NB4 (cell line): ENCODE data around the gene PLA2G3.

Experiments
- CTCF ChIP-seq: IDR thresholded peaks from one replicate; pipeline ENCODE4 v1.5.1; 2012; ENCODE audit warnings: low read depth, low read length
- MYC ChIP-seq: IDR thresholded peaks from 2 replicates; pipeline ENCODE4 v1.6.1; 2011; ENCODE audit warnings: low read depth, low read length
- POLR2A ChIP-seq: IDR thresholded peaks from 2 replicates; pipeline ENCODE4 v1.6.1; 2011; ENCODE audit warnings: mild to moderate bottlenecking; ENCODE audit not compliant: insufficient read length; ENCODE audit errors: extremely low read depth
- TF ChIP-seq, protein P1 (sequence below): IDR thresholded peaks from 2 replicates; pipeline ENCODE4 v1.6.1; 2011; ENCODE audit warnings: low read depth, low read length

GRCh38 chr22:31141551-31141950, 1.2 kb upstream of the PLA2G3 start:
- TF ChIP-seq CTCF (no peak), POLR2A (no peak), MYC (no peak)
- TF ChIP-seq, protein P1, sequence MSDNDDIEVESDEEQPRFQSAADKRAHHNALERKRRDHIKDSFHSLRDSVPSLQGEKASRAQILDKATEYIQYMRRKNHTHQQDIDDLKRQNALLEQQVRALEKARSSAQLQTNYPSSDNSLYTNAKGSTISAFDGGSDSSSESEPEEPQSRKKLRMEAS, result no peak
